ENCODE measurements around the gene CISH. TPM values are rescaled to one million over a fixed set of nuclear protein-coding genes. Genes with fewer than 3 reads are reported as not detected.

Gene CISH
- total RNA-seq, 1 donor from 2014 or later, result 0.32 TPM

- peaks cover 11% of the 10 kb centered on the region for H3K4me1 Mint-ChIP-seq
- Histone ChIP-seq H3F3A (ENCODE audit: low read depth) (peaks cover 9% of the 10 kb centered on the region), H3K4me2 (no peak overlapping the region), H2AFZ (replicated peaks) (no peak overlapping the region), H3K4me1 (peaks cover 6% of the 10 kb centered on the region), H3K27me3 (peaks cover 20% of the 10 kb centered on the region), H3K4me3 (no peak overlapping the region), H3K27ac (no peak overlapping the region), H4K20me1 (ENCODE audit: low read depth) (no peaks in the 10 kb centered on the region), H3K9ac (no peak overlapping the region), H3K9me3 (ENCODE audit: low read depth) (no peaks in the 10 kb centered on the region), H3K36me3 (no peaks in the 10 kb centered on the region), H3K79me2 (ENCODE audit: low read depth) (no peaks in the 10 kb centered on the region)
- no peaks in the 10 kb centered on the region for H3K36me3 Mint-ChIP-seq
- peaks cover 6% of the 10 kb centered on the region for H3K27me3 Mint-ChIP-seq (ENCODE audit: insufficient read depth, low read depth)
- TF ChIP-seq EZH2phosphoT487 (IDR thresholded peaks at IDR 0.05), result no peak
- TF ChIP-seq EZH2 (IDR thresholded peaks at IDR 0.05), result no peak
- TF ChIP-seq, protein P1, sequence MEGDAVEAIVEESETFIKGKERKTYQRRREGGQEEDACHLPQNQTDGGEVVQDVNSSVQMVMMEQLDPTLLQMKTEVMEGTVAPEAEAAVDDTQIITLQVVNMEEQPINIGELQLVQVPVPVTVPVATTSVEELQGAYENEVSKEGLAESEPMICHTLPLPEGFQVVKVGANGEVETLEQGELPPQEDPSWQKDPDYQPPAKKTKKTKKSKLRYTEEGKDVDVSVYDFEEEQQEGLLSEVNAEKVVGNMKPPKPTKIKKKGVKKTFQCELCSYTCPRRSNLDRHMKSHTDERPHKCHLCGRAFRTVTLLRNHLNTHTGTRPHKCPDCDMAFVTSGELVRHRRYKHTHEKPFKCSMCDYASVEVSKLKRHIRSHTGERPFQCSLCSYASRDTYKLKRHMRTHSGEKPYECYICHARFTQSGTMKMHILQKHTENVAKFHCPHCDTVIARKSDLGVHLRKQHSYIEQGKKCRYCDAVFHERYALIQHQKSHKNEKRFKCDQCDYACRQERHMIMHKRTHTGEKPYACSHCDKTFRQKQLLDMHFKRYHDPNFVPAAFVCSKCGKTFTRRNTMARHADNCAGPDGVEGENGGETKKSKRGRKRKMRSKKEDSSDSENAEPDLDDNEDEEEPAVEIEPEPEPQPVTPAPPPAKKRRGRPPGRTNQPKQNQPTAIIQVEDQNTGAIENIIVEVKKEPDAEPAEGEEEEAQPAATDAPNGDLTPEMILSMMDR (IDR thresholded peaks at IDR 0.05), result no peak
- no peak overlapping the region for H3K4me3 Mint-ChIP-seq
- no peaks in the 10 kb centered on the region for H3K9me3 Mint-ChIP-seq
- no peak overlapping the region for H3K27ac Mint-ChIP-seq
- no peak for DNase-seq (ENCODE audit: low spot score)
Measured at GRCh38 chr3:50606596-50606995, 5.0 kb downstream of the CISH start.

DNA sequence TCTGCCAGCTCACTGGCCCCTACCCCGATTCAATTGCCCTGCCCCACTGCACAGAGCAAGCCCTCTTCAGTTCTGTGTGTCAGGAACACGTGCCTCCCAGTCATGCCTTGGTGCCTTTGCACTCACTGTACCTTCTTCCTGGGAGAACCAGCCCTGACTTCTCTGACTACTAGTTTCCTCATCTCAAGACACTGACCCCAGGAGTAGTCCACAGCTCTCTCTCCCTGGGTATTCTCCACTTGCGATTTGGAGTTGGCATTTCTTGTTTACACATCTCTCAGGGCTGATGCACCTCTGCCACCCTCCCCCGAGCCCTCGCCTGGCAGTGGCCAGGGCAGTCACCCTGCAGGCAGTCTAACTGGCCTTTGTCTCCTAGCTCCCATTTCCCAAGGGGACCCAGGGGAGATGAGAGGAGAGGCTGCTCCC is 5.7 kb downstream of the CISH start:
- Histone ChIP-seq H3K9ac (no peak overlapping the region), H3K4me2 (no peak overlapping the region), H3F3A (ENCODE audit: low read depth) (peaks cover 2% of the 10 kb centered on the region), H3K36me3 (no peaks in the 10 kb centered on the region), H3K4me3 (no peak overlapping the region), H3K27ac (no peak overlapping the region), H3K79me2 (ENCODE audit: low read depth) (no peaks in the 10 kb centered on the region), H2AFZ (replicated peaks) (no peak overlapping the region), H4K20me1 (ENCODE audit: low read depth) (no peaks in the 10 kb centered on the region), H3K9me3 (ENCODE audit: low read depth) (no peaks in the 10 kb centered on the region), H3K27me3 (peaks cover 16% of the 10 kb centered on the region), H3K4me1 (peaks cover 4% of the 10 kb centered on the region)
- TF ChIP-seq EZH2 (IDR thresholded peaks at IDR 0.05), result no peak
- TF ChIP-seq, protein P1 (IDR thresholded peaks at IDR 0.05), result no peak
- TF ChIP-seq EZH2phosphoT487 (IDR thresholded peaks at IDR 0.05), result no peak
- DNase-seq (ENCODE audit: low spot score), result no peak
- Mint-ChIP-seq H3K9me3 (no peaks in the 10 kb centered on the region), H3K4me1 (peaks cover 8% of the 10 kb centered on the region), H3K36me3 (no peaks in the 10 kb centered on the region), H3K4me3 (no peak overlapping the region), H3K27ac (peak overlapping the region; percentile 65), H3K27me3 (ENCODE audit: insufficient read depth, low read depth) (peaks cover 5% of the 10 kb centered on the region)

DNA sequence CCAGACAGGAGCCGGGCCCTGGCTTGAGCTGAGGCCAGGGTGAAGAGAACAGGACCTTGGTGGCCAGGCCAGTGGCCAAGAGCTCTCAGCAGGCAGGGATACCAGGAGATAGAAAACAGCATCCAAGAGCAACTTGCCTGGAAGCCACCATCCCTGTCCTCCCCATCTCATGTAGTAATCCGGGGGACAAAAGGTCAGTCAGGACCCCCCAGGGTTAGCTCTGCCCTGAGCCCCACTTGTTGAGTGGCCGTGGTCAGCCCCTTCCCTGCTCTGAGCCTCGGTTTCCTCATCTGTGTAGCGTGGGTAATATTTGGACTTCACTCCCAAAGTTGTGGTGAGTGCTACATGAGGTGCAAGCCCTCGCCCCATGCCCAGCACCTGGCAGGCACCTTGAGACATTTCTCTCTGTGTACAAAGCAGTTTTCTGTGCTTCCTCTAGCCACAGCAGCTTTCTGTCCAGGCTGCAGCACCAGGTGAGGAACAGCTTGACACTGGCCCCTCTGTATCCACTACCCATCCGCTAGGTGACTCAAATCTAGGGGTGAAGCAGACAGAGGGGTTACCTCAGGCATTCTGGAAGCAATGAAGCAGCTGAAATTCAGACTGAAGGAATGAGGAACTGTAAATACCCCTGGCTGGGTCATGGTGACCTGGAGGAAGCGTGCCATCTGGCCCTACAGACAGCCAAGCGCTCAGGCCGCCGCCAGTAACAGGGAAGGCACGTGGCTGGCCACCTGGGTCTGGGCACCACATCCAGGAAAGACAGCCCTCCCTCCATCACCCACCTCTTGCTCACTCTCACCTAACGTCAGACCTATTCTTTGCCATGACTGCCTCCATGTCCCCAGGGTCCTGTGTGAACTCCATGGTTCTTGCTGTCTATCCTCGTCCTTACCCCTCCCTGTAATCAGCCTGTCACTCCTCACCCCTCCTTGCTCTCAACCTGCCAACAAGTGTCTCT is 6.7 kb downstream of the CISH start:
- DNase-seq (ENCODE audit: low spot score), result no peak
- H3K4me3 ChIP-seq, result no peak overlapping the region
- no peak overlapping the region for H3K4me3 Mint-ChIP-seq
- H3K27ac Mint-ChIP-seq, result no peak overlapping the region
- no peaks in the 10 kb centered on the region for H3K79me2 ChIP-seq (ENCODE audit: low read depth)
- TF ChIP-seq, protein P1 (IDR thresholded peaks at IDR 0.05), result no peak
- no peak for TF ChIP-seq EZH2 (IDR thresholded peaks at IDR 0.05)
- TF ChIP-seq EZH2phosphoT487 (IDR thresholded peaks at IDR 0.05), result no peak
- H3F3A ChIP-seq (ENCODE audit: low read depth), result no peaks in the 10 kb centered on the region
- no peak overlapping the region for H2AFZ ChIP-seq (replicated peaks)
- H3K4me2 ChIP-seq, result no peak overlapping the region
- no peaks in the 10 kb centered on the region for H4K20me1 ChIP-seq (ENCODE audit: low read depth)
- peaks cover 6% of the 10 kb centered on the region for H3K27me3 ChIP-seq
- H3K36me3 ChIP-seq, result no peaks in the 10 kb centered on the region
- H3K4me1 Mint-ChIP-seq, result peaks cover 3% of the 10 kb centered on the region
- no peaks in the 10 kb centered on the region for H3K36me3 Mint-ChIP-seq
- no peaks in the 10 kb centered on the region for H3K9me3 ChIP-seq (ENCODE audit: low read depth)
- H3K4me1 ChIP-seq, result no peaks in the 10 kb centered on the region
- H3K9ac ChIP-seq, result no peak overlapping the region
- H3K27ac ChIP-seq, result no peak overlapping the region
- H3K27me3 Mint-ChIP-seq (ENCODE audit: insufficient read depth, low read depth), result peaks cover 8% of the 10 kb centered on the region
- H3K9me3 Mint-ChIP-seq, result no peaks in the 10 kb centered on the region
